Mesenchymal stem cell (in vitro differentiated cells and primary cell): ENCODE data around the gene RASAL3. TPM values are rescaled to one million over a fixed set of nuclear protein-coding genes. Genes with fewer than 3 reads are reported as not detected.

ENCODE experiments used
- DNase-seq: peaks from one replicate; pipeline ENCODE4 v3.0.0-alpha.2; 2013
- H2AFZ ChIP-seq: one replicate; pipeline ENCODE4 v1.6.1; 2013; ENCODE audit warnings: low read depth, mild to moderate bottlenecking, control low read depth, inconsistent platforms, low read length, moderate library complexity
- H2AK5ac ChIP-seq: 2 replicates; pipeline ENCODE4 v1.6.1; 2013; ENCODE audit warnings: low read length, moderate library complexity, mild to moderate bottlenecking, inconsistent platforms; ENCODE audit not compliant: severe bottlenecking
- H2BK120ac ChIP-seq: one replicate; pipeline ENCODE4 v1.6.1; 2013; ENCODE audit warnings: low read depth, mild to moderate bottlenecking, inconsistent platforms, low read length, moderate library complexity
- H2BK12ac ChIP-seq, 2 experiments: one replicate each; pipeline ENCODE4 v1.6.1; 2013; ENCODE audit warnings: inconsistent platforms in 2 of 2, low read length in 2 of 2, mild to moderate bottlenecking in 2 of 2, moderate library complexity in 2 of 2, control low read depth in 1 of 2
- H2BK15ac ChIP-seq: one replicate; pipeline ENCODE4 v1.6.1; 2013; ENCODE audit warnings: mild to moderate bottlenecking, low read depth, inconsistent platforms; ENCODE audit not compliant: poor library complexity, severe bottlenecking
- H2BK5ac ChIP-seq: 2 replicates; pipeline ENCODE4 v1.6.1; 2013; ENCODE audit warnings: low read depth, mild to moderate bottlenecking, low read length, control low read depth, inconsistent platforms; ENCODE audit not compliant: poor library complexity, severe bottlenecking
- H3K14ac ChIP-seq, 2 experiments: one replicate each; pipeline ENCODE4 v1.6.1; 2013; ENCODE audit warnings: inconsistent platforms in 2 of 2, low read length in 2 of 2, control low read depth in 1 of 2, mild to moderate bottlenecking in 1 of 2, moderate library complexity in 1 of 2
- H3K18ac ChIP-seq, 2 experiments: one replicate each; pipeline ENCODE4 v1.6.1; 2013; ENCODE audit warnings: inconsistent platforms in 2 of 2, low read length in 2 of 2, control low read depth in 1 of 2, low read depth in 1 of 2, mild to moderate bottlenecking in 1 of 2
- H3K23ac ChIP-seq, 2 experiments: one replicate each; pipeline ENCODE4 v1.6.1; 2013; ENCODE audit warnings: inconsistent platforms in 2 of 2, low read length in 2 of 2, mild to moderate bottlenecking in 2 of 2, moderate library complexity in 2 of 2, control low read depth in 1 of 2
- H3K27ac ChIP-seq: 2 replicates; pipeline ENCODE4 v1.5.1; 2013; ENCODE audit warnings: mild to moderate bottlenecking, moderate library complexity, low read length, control low read depth, inconsistent platforms; ENCODE audit not compliant: poor library complexity, severe bottlenecking
- H3K27me3 ChIP-seq, 2 experiments: 2 replicates each; pipeline versions ENCODE4 v1.6.1 to v1.7.0; 2013; ENCODE audit warnings: low read length in 2 of 2, mild to moderate bottlenecking in 2 of 2, moderate library complexity in 2 of 2, control low read depth in 1 of 2, inconsistent platforms in 1 of 2; ENCODE audit not compliant: control insufficient read depth in 1 of 2, insufficient read depth in 1 of 2
- H3K36me3 ChIP-seq, 2 experiments: 2 replicates each; pipeline versions ENCODE4 v1.6.1 to v1.7.0; 2013; ENCODE audit warnings: low read length in 2 of 2, control low read depth in 1 of 2, inconsistent platforms in 1 of 2, low read depth in 1 of 2, mild to moderate bottlenecking in 1 of 2; ENCODE audit not compliant: insufficient read depth in 2 of 2, control insufficient read depth in 1 of 2
- H3K4ac ChIP-seq, 2 experiments: one replicate each; pipeline ENCODE4 v1.6.1; 2013; ENCODE audit warnings: inconsistent platforms in 2 of 2, low read length in 2 of 2, mild to moderate bottlenecking in 2 of 2, moderate library complexity in 2 of 2, control low read depth in 1 of 2, low read depth in 1 of 2
- H3K4me1 ChIP-seq: 2 replicates; pipeline ENCODE4 v1.6.1; 2013; ENCODE audit warnings: low read depth, low read length, control low read depth; ENCODE audit not compliant: control insufficient read depth, insufficient read depth
- H3K4me2 ChIP-seq: 2 replicates; pipeline ENCODE4 v1.6.1; 2013; ENCODE audit warnings: low read length, mild to moderate bottlenecking, inconsistent platforms; ENCODE audit not compliant: poor library complexity, severe bottlenecking
- H3K4me3 ChIP-seq, 2 experiments: 2 replicates each; pipeline versions ENCODE4 v1.5.1 to v1.7.0; 2013; ENCODE audit warnings: low read length in 2 of 2, mild to moderate bottlenecking in 2 of 2, control low read depth in 1 of 2, low read depth in 1 of 2; ENCODE audit not compliant: insufficient read depth in 1 of 2
- H3K79me1 ChIP-seq: replicated peaks from 2 replicates; pipeline ENCODE4 v1.6.1; 2013; ENCODE audit warnings: mild to moderate bottlenecking, control low read depth, low read length, inconsistent platforms; ENCODE audit not compliant: poor library complexity, severe bottlenecking
- H3K9ac ChIP-seq: 2 replicates; pipeline ENCODE4 v1.7.0; 2013; ENCODE audit warnings: mild to moderate bottlenecking, low read length, moderate library complexity
- H3K9me3 ChIP-seq: 2 replicates; pipeline ENCODE4 v1.7.0; 2013; ENCODE audit warnings: mild to moderate bottlenecking, low read length; ENCODE audit not compliant: control insufficient read depth
- H4K8ac ChIP-seq: one replicate; pipeline ENCODE4 v1.6.1; 2013; ENCODE audit warnings: inconsistent platforms, mild to moderate bottlenecking, low read length, moderate library complexity
- H4K91ac ChIP-seq: one replicate; pipeline ENCODE4 v1.6.1; 2013; ENCODE audit warnings: mild to moderate bottlenecking, low read length, inconsistent platforms
- WGBS: methylation state at CpG from one replicate; pipeline ENCODE4 v1.1.7; 2013; ENCODE audit warnings: mixed read lengths; 5-methylcytosine and 5-hydroxymethylcytosine counted together
- polyA plus RNA-seq, 2 experiments: library from polyadenylated mRNA; stranded (reverse); fragments of 200-250 nt; gene quantifications; one replicate each; pipeline ENCODE4 v1.2.3, GENCODE V29; 2013

RASAL3 gene
- 0.12 TPM for polyA plus RNA-seq (2013, experiment 1 of 2)
- polyA plus RNA-seq (2013, experiment 2 of 2): 0.18 TPM

DNA sequence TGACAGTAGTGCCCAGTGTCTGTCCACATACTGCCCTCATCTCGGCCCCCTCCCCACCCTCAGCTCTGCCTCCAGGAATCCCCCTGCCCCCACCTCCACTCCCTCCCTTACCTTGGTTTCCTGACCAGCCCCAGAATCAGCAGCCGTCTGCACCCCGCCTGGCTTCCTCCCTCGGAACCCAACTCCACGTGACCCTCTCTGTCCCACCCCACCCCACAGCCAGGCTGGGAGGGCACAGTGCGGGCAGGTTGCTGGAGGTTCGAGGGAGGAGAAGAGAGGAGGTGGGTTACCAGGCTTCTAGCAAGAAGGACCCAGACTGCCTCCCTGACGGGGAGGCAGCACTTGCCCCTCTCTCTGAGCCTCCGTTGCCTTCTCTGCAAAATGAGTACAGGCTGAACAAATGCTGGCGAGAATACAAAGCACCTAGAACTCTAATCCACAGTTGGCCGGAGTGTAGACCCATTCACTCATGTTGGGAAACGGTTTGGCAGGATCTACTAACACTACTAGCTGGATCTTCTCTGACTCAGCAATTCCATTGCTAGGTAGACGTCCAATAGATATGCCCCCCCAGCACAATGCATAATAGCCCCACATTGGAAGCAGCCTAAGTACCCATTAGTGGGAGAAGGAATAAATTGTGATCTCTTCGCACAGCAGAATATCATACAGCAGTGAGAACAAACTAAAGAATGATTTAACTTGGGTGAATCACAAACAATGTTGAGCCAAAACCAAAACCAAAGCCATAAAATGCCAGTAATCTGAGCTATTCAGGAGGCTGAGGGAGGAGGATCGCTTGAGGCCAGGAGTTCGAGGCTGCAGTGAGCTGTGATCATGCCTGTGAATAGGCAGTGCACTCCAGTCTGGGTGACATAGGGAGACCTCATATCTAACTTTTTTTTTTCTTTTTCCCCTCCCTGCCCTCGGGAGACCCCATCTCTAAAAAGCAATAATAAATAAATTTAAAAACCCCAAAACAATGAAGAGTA is at the start of gene RASAL3:
RASAL3 (minus strand) TSS at position 151 of the 992 bp plus-strand sequence. CDS start 186 bp downstream, outside the sequence.
- no peaks in the 10 kb centered on the region for H3K36me3 ChIP-seq

GRCh38 chr19:15511671-15512424 is 47.5 kb upstream of the RASAL3 start:
- WGBS: 89% methylated on average over 17 of the region's 19 CpGs
- Histone ChIP-seq H3K27me3 (peaks cover 0 to 33% of the 10 kb centered on the region in 2 experiments), H3K79me1 (no peaks in the 10 kb centered on the region), H3K4ac (no peak overlapping the region), H3K4me3 (no peak overlapping the region), H2BK15ac (no peak overlapping the region), H3K18ac (no peak overlapping the region), H2BK12ac (no peak overlapping the region), H4K91ac (no peak overlapping the region), H2BK120ac (no peak overlapping the region), H2BK5ac (no peak overlapping the region), H3K23ac (no peak overlapping the region), H3K36me3 (no peaks in the 10 kb centered on the region), H2AK5ac (no peak overlapping the region), H3K9me3 (peaks cover 10% of the 10 kb centered on the region), H3K27ac (no peak overlapping the region), H3K14ac (no peak overlapping the region), H3K4me1 (no peaks in the 10 kb centered on the region), H2AFZ (no peak overlapping the region), H3K4me2 (no peak overlapping the region), H4K8ac (no peak overlapping the region), H3K9ac (no peak overlapping the region)
- no peak for DNase-seq

More for the DNA sequence above, at the start of gene RASAL3:
- Histone ChIP-seq H2BK15ac (peak within 1 kb of the TSS; percentile 12), H3K9me3 (no peaks in the 10 kb centered on the region), H4K91ac (peak within 1 kb of the TSS; percentile 30), H3K27ac (no peak within 1 kb of the TSS), H3K9ac (no peak within 1 kb of the TSS), H2BK12ac (no peak within 1 kb of the TSS), H3K4me1 (peaks cover 3% of the 10 kb centered on the region), H3K4me2 (no peak within 1 kb of the TSS), H2BK5ac (no peak within 1 kb of the TSS), H3K4ac (no peak within 1 kb of the TSS), H3K79me1 (no peaks in the 10 kb centered on the region), H2BK120ac (no peak within 1 kb of the TSS), H3K18ac (no peak within 1 kb of the TSS), H3K23ac (no peak within 1 kb of the TSS), H4K8ac (no peak within 1 kb of the TSS), H3K4me3 (no peak within 1 kb of the TSS), H3K27me3 (peaks cover 7 to 54% of the 10 kb centered on the region in 2 experiments), H3K14ac (no peak within 1 kb of the TSS), H2AK5ac (no peak within 1 kb of the TSS), H2AFZ (no peak within 1 kb of the TSS)
- DNase-seq: no peak
- WGBS: 71% methylated on average over 15 of the region's 17 CpGs

DNA sequence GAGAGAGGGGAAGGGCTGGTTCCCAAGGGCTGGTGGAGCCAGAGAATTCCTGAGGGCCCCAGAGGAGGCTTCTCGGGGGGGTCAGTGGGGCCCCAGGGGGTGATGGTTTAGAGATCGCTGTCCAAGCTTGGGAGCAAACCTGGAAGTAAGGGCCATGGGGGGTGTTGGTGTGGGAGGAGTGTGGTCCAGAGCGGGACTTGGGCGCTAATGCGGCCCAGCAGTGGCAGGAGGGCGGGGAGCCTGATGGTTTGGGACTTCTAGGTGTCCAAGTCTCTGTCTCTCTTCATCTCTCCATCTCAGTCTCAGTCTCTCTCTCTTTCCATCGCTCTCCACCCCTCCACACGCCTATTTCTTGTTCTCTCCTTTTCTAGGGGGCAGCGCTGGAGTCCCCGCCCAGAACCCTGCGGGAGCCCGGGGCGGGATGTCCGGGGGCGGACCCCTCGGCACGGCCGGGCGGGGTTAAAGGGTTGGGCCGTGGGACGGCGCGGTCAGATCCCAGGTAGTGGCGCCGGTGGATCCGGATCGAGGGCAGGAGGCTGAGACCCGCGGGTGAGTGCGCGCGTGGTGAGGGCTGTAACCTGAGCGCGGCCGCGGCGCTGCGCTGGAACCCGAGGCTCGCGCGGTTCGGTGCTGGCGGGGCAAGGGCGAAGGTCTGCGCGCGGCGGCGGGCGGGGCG is 43.8 kb upstream of the RASAL3 start, which contains the start of gene CYP4F22:
CYP4F22 (plus strand) TSS at position 491 of the 676 bp plus-strand sequence. CDS start 16,812 bp downstream, outside the sequence.
- no peak within 1 kb of the TSS for H4K8ac ChIP-seq
- no peak within 1 kb of the TSS for H4K91ac ChIP-seq
- H3K4ac ChIP-seq: no peak within 1 kb of the TSS
- peaks cover 0 to 37% of the 10 kb centered on the region in 2 experiments for H3K27me3 ChIP-seq
- no peak within 1 kb of the TSS for H3K18ac ChIP-seq
- no peak within 1 kb of the TSS for H3K9ac ChIP-seq
- no peak within 1 kb of the TSS for H2BK15ac ChIP-seq
- no peaks in the 10 kb centered on the region for H3K4me1 ChIP-seq
- no peak within 1 kb of the TSS for H3K14ac ChIP-seq
- no peak within 1 kb of the TSS for H3K27ac ChIP-seq
- H3K9me3 ChIP-seq: no peaks in the 10 kb centered on the region
- WGBS: 93% methylated on average over 48 of the region's 52 CpGs
- no peak within 1 kb of the TSS for H2BK12ac ChIP-seq
- H2BK120ac ChIP-seq: no peak within 1 kb of the TSS
- peak within 1 kb of the TSS; percentile 14 for H2BK5ac ChIP-seq
- H3K23ac ChIP-seq: no peak within 1 kb of the TSS
- H3K79me1 ChIP-seq: no peaks in the 10 kb centered on the region
- no peak within 1 kb of the TSS for H3K4me2 ChIP-seq
- H3K36me3 ChIP-seq: no peaks in the 10 kb centered on the region
- H3K4me3 ChIP-seq: no peak within 1 kb of the TSS
- no peak within 1 kb of the TSS for H2AK5ac ChIP-seq
- no peak for DNase-seq
- H2AFZ ChIP-seq: no peak within 1 kb of the TSS
